ENCODE results near the gene KBTBD13. TPM values are rescaled to one million over a fixed set of nuclear protein-coding genes. Genes with fewer than 3 reads are reported as not detected.
A peak's percentile ranks its signal among the peaks of the same experiment; 100 is the strongest.

Gene KBTBD13
- total RNA-seq, 4 donors from 2014 or later: 0.38 TPM; not detected in 3

DNA sequence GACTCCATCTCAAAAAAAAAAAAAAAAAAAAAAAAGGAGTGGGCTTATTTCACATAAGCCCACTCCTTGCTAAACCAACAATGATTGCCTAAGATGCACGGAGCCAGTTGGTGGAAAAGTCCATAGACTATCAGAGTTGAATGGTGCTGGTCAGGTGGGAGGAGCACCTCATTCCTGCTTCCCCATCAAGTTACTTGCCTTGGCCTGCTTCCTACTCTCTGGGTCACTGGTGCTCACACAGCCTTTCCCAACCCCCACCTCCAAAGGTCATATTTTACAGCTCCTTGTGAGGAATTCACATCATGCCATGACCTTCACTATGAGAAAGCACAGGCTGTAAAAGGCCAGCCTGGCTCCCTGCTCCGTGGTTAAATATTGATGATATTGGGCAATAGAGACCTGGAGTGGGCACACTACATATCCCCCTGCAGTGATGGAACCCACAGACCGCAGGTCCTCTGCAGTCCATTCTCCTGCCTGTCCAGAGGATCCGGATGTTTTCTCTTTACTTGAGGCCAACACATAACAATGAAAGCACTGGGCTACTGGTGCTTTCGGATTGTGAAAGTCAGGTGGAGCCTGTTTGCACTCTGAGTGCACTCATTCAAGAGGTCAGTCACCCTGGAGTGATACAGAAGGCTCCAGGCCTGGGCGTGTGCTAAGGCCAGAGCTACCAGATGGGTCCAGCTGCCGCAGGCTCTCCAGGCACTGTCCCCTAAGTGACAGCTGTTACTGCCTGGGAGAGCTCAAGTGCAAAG lies 31.6 kb upstream of the KBTBD13 start, which contains the start of gene SLC51B:
Gene SLC51B (plus strand): TSS at position 664 of the 758 bp plus-strand sequence. CDS start 4,618 bp downstream, outside the sequence.
- peak in 2 of 3 donors; percentile 81 to 86 for DNase-seq
- H3K4me3 ChIP-seq: peak within 1 kb of the TSS in 3 of 4 donors; percentile 13 to 53 (median 46)

DNA sequence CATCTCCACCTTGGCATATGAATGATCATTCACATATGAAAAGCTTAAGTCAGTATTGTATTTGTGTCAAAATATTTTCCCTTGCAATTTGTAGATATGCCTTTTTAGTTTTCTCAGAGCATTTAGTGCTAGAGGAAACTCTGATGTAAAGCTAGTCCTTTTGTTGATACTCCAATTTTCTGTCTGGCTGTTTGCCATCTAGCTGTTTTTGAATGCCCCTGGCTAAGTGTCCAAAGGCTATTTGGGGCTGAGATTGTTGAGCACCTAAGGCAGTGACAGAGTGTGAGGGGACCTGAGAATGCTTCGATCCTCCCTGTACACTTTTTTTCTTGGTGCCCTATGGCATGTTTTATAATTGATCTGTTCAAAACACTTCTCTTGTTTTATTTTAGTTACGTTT lies 28.3 kb upstream of the KBTBD13 start:
- H3K4me3 ChIP-seq: peak overlapping the region in 2 of 4 donors; percentile 46 to 53
- TF ChIP-seq, protein P1, sequence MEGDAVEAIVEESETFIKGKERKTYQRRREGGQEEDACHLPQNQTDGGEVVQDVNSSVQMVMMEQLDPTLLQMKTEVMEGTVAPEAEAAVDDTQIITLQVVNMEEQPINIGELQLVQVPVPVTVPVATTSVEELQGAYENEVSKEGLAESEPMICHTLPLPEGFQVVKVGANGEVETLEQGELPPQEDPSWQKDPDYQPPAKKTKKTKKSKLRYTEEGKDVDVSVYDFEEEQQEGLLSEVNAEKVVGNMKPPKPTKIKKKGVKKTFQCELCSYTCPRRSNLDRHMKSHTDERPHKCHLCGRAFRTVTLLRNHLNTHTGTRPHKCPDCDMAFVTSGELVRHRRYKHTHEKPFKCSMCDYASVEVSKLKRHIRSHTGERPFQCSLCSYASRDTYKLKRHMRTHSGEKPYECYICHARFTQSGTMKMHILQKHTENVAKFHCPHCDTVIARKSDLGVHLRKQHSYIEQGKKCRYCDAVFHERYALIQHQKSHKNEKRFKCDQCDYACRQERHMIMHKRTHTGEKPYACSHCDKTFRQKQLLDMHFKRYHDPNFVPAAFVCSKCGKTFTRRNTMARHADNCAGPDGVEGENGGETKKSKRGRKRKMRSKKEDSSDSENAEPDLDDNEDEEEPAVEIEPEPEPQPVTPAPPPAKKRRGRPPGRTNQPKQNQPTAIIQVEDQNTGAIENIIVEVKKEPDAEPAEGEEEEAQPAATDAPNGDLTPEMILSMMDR (IDR thresholded peaks at IDR 0.05): no peak
- no peak for TF ChIP-seq POLR2A (IDR thresholded peaks at IDR 0.05)

More for the DNA sequence above, 31.6 kb upstream of the KBTBD13 start, which contains the start of gene SLC51B:
- no peaks in the 10 kb centered on the region for H3K36me3 ChIP-seq
- TF ChIP-seq, protein P1 (IDR thresholded peaks at IDR 0.05): no peak
- TF ChIP-seq POLR2A (IDR thresholded peaks at IDR 0.05): peak; percentile 77 to 85
- H3K9me3 ChIP-seq: no peaks in the 10 kb centered on the region
- H3K27ac ChIP-seq: peak within 1 kb of the TSS in 3 of 4 donors; percentile 62 to 91 (median 76)
- peaks cover 0 to 32% (median 11%) of the 10 kb centered on the region in 4 donors for H3K4me1 ChIP-seq
- H3K27me3 ChIP-seq: no peaks in the 10 kb centered on the region

DNA sequence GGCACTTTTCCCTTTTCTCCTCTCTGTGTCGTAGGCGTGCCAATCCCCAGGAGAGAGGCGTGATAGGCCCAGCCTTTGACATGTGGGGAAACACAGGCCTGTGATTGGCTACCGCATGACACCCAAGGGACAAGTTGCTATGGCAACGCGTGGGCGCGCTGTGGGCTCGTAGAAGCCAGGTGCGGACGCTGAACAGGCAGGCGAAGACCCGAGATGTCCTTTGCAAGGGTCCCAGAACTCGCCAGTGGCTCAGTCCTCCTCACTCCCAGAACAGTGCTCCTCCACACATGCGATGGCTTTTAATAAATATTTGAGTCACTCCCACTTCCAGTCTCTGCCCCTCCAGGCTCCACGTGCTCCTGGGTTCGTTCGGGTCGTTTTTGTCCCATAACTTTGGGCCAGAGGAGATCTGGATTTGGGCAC lies 27.1 kb upstream of the KBTBD13 start:
- Histone ChIP-seq H3K4me1 (peaks cover 0 to 18% (median 4%) of the 10 kb centered on the region in 4 donors), H3K27me3 (no peaks in the 10 kb centered on the region), H3K4me3 (peak overlapping the region; percentile 1 to 41 (median 30)), H3K36me3 (peaks cover 0 to 17% (median 0%) of the 10 kb centered on the region in 3 donors), H3K9me3 (no peaks in the 10 kb centered on the region), H3K27ac (no peak overlapping the region)
- TF ChIP-seq, protein P1 (IDR thresholded peaks at IDR 0.05): no peak
- TF ChIP-seq POLR2A (IDR thresholded peaks at IDR 0.05): no peak
- DNase-seq: peak; percentile 84 to 96 (median 96)

More for the DNA sequence above, 28.3 kb upstream of the KBTBD13 start:
- peaks cover 0 to 6% (median 0%) of the 10 kb centered on the region in 3 donors for H3K36me3 ChIP-seq
- H3K27me3 ChIP-seq: no peaks in the 10 kb centered on the region
- DNase-seq: no peak
- peaks cover 0 to 18% (median 8%) of the 10 kb centered on the region in 4 donors for H3K4me1 ChIP-seq
- H3K27ac ChIP-seq: no peak overlapping the region
- no peaks in the 10 kb centered on the region for H3K9me3 ChIP-seq

DNA sequence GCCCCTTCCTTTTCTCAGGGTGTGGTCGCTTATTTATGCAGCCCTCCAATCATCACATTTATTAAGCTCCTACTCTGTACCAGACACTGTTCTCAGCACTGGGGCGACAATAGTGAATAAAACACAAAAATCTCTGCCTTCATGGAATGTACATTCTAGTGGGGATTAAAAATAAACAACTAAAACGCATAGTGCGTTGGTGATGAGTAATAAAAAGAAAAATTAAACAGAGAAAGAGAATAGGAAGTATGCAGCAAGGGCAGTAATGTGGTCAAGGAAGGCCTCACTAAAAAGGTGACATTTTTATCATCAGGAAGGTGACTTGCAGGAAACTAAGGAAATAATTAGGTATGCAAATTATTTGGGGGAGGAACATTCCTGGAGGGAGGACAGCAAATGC lies 26.3 kb upstream of the KBTBD13 start:
- Histone ChIP-seq H3K27me3 (no peaks in the 10 kb centered on the region), H3K4me1 (peaks cover 0 to 27% (median 7%) of the 10 kb centered on the region in 4 donors), H3K27ac (no peak overlapping the region), H3K36me3 (peaks cover 0 to 17% (median 0%) of the 10 kb centered on the region in 3 donors), H3K4me3 (no peak overlapping the region), H3K9me3 (no peaks in the 10 kb centered on the region)
- no peak for DNase-seq
- TF ChIP-seq POLR2A (IDR thresholded peaks at IDR 0.05): no peak
- TF ChIP-seq, protein P1 (IDR thresholded peaks at IDR 0.05): no peak

DNA sequence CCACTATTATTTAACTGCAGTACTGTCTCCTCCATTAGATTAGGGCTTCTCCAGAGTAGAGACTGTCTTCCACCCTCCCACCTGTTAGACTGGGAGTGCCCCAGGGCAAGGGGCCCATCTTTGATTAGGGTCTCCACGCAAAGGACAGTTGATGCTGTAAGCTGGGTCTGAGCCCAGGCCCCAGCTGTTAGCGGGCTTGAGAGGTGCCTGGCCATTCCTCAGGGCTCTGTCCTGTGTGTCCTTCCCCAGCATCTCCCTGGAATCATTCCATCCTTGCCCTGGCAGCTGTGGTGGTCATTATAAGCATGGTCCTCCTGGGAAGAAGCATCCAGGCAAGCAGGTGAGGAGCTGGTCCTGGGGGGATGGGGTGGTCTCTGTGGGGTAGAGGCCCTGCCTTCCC lies 25.3 kb upstream of the KBTBD13 start:
- no peak for TF ChIP-seq POLR2A (IDR thresholded peaks at IDR 0.05)
- TF ChIP-seq, protein P1 (IDR thresholded peaks at IDR 0.05): no peak
- no peak for DNase-seq
- Histone ChIP-seq H3K36me3 (peaks cover 0 to 17% (median 0%) of the 10 kb centered on the region in 3 donors), H3K4me1 (peaks cover 3 to 35% (median 9%) of the 10 kb centered on the region in 4 donors), H3K9me3 (no peaks in the 10 kb centered on the region), H3K27me3 (no peaks in the 10 kb centered on the region), H3K27ac (no peak overlapping the region), H3K4me3 (no peak overlapping the region)

Measured in Peyer's patch (tissue), 4 donors.